Spleen (tissue), 11 donors: ENCODE data around the gene FLT1. TPM values are rescaled to one million over a fixed set of nuclear protein-coding genes. Genes with fewer than 3 reads are reported as not detected.
A peak's percentile ranks its signal among the peaks of the same experiment; 100 is the strongest.

Experiments used
- DNase-seq: peaks from one replicate; pipeline ENCODE4 v3.0.0-alpha.2; 2020
- H3K27ac ChIP-seq, 8 donors: fragments of 200-600 bp; sonication (generic) in 7 of 8; 1 replicate in 4 of 8; 2 replicates in 4 of 8; pipeline versions ENCODE4 v1.5.0 to v1.8.0; 2016 to 2021; ENCODE audit warnings: inconsistent platforms in 4 of 8, mild to moderate bottlenecking in 4 of 8, moderate library complexity in 1 of 8
- H3K27me3 ChIP-seq, 7 donors: fragments of 200-600 bp; sonication (generic) in 6 of 7; replicated peaks in 1 of 7; 1 replicate in 4 of 7; 2 replicates in 3 of 7; pipeline versions ENCODE4 v1.5.0 to v1.8.0; 2016 to 2021; ENCODE audit warnings: inconsistent platforms in 3 of 7, mild to moderate bottlenecking in 1 of 7
- H3K36me3 ChIP-seq, 6 donors: fragments of 200-600 bp; sonication (generic) in 5 of 6; 1 replicate in 4 of 6; 2 replicates in 2 of 6; pipeline versions ENCODE4 v1.5.0 to v1.8.0; 2016 to 2021; ENCODE audit warnings: inconsistent platforms in 2 of 6
- H3K4me1 ChIP-seq, 6 donors: fragments of 200-600 bp; sonication (generic) in 5 of 6; 1 replicate in 3 of 6; 2 replicates in 3 of 6; pipeline versions ENCODE4 v1.5.0 to v1.8.0; 2016 to 2021; ENCODE audit warnings: inconsistent platforms in 3 of 6
- H3K4me3 ChIP-seq, 8 donors: fragments of 200-600 bp; sonication (generic) in 7 of 8; 1 replicate in 4 of 8; 2 replicates in 4 of 8; pipeline versions ENCODE4 v1.5.0 to v1.8.0; 2016 to 2021; ENCODE audit warnings: inconsistent platforms in 4 of 8, mild to moderate bottlenecking in 4 of 8, moderate library complexity in 2 of 8
- H3K9me3 ChIP-seq, 8 donors: fragments of 200-600 bp; sonication (generic) in 7 of 8; 1 replicate in 4 of 8; 2 replicates in 4 of 8; pipeline versions ENCODE4 v1.5.0 to v1.8.0; 2016 to 2021; ENCODE audit warnings: inconsistent platforms in 4 of 8
- POLR2A ChIP-seq, 3 donors: fragments of 450-650 bp; IDR thresholded peaks; one replicate each; pipeline ENCODE4 v1.5.1; 2017; ENCODE audit warnings: antibody characterized with exemption in 3 of 3, mild to moderate bottlenecking in 1 of 3
- POLR2AphosphoS5 ChIP-seq, 3 donors: sonication (generic); formaldehyde crosslinking; IDR thresholded peaks; one replicate each; pipeline ENCODE4 v1.5.1; 2017; ENCODE audit warnings: antibody characterized with exemption in 3 of 3
- WGBS, 5 donors: extraction: QIAGEN DNeasy Blood & Tissue Kit in 3 of 5; methylation state at CpG; one replicate each; pipeline versions ENCODE4 v1.1.5 to v1.1.7; 2013 to 2018; 5-methylcytosine and 5-hydroxymethylcytosine counted together
- intact Hi-C: fragments of 100-400 bp; cut with DNase I; formaldehyde crosslinking; loops from one replicate; pipeline ENCODE4 v1.15.0; 2023; ENCODE audit warnings: low total_unique reads
- polyA plus RNA-seq, 3 donors: library from polyadenylated mRNA; stranded (reverse); fragments of 200-250 nt; gene quantifications; one replicate each; pipeline ENCODE4 v1.2.1, GENCODE V29; 2013
- total RNA-seq, 7 donors: library from RNA; depleted of rRNA in 3 of 7; stranded (reverse); fragments of >200 nt in 3 of 7; fragmentation: NEBNext Ultra II Directional in 4 of 7; extraction: Animal tissue kit (Norgen Biotek cat#: 25700) in 4 of 7; gene quantifications; one replicate each; pipeline versions ENCODE4 v1.1.0 to v1.2.1, GENCODE V29; 2016 to 2021
- TF ChIP-seq, protein P1 (sequence below), 11 experiments: fragments of 200-600 bp in 7 of 11; fragments of 450-650 bp in 4 of 11; sonication (generic) in 4 of 11; IDR thresholded peaks in 8 of 11; conservative IDR thresholded peaks in 3 of 11; 1 replicate in 7 of 11; 2 replicates in 4 of 11; pipeline versions ENCODE4 v1.4.0 to v1.8.0; 2016 to 2021; ENCODE audit warnings: antibody characterized with exemption in 11 of 11, inconsistent platforms in 4 of 11, mild to moderate bottlenecking in 1 of 11
- donor health status: healthy with polysubstance abuse.
- donor health status: DM: no; HTN: no; CAD: no; lungs with moderate emphysema.
- donor health status: DM: no; HTN: no; CAD: no.
- donor health status: Bipolar disorder and iron deficiency.
- donor health status: healthy.
- donor health status: DM: no; HTN: no; CAD: no.
- donor health status: DM: yes; HTN: yes; CAD: no.

FLT1 gene
- total and polyA plus RNA-seq, 10 donors, result 1.2 to 70.6 (median 55.4) TPM

- H3K36me3 ChIP-seq, result no peaks in the 10 kb centered on the region
- H3K4me3 ChIP-seq, result no peak overlapping the region
- whole genome bisulfite sequencing, 5 donors, result 58 to 86% (median 71%) methylated on average over 1 of the region's 1 CpG
- no peaks in the 10 kb centered on the region for H3K9me3 ChIP-seq
- DNase-seq, result no peak
- H3K4me1 ChIP-seq, result peaks cover 0 to 16% (median 0%) of the 10 kb centered on the region in 6 donors
- H3K27me3 ChIP-seq, result no peaks in the 10 kb centered on the region
- H3K27ac ChIP-seq, result no peak overlapping the region
- TF ChIP-seq, protein P1, sequence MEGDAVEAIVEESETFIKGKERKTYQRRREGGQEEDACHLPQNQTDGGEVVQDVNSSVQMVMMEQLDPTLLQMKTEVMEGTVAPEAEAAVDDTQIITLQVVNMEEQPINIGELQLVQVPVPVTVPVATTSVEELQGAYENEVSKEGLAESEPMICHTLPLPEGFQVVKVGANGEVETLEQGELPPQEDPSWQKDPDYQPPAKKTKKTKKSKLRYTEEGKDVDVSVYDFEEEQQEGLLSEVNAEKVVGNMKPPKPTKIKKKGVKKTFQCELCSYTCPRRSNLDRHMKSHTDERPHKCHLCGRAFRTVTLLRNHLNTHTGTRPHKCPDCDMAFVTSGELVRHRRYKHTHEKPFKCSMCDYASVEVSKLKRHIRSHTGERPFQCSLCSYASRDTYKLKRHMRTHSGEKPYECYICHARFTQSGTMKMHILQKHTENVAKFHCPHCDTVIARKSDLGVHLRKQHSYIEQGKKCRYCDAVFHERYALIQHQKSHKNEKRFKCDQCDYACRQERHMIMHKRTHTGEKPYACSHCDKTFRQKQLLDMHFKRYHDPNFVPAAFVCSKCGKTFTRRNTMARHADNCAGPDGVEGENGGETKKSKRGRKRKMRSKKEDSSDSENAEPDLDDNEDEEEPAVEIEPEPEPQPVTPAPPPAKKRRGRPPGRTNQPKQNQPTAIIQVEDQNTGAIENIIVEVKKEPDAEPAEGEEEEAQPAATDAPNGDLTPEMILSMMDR (IDR thresholded peaks at IDR 0.05 in 8 of 11, conservative IDR thresholded peaks at IDR 0.05 in 3 of 11), result no peak
- TF ChIP-seq POLR2AphosphoS5 (IDR thresholded peaks at IDR 0.05) (no peak), POLR2A (IDR thresholded peaks at IDR 0.05) (no peak)
- intact Hi-C loops, result no loop called here
These were observed 20.3 kb downstream of the FLT1 start for GRCh38 chr13:28474491-28475134.

DNA sequence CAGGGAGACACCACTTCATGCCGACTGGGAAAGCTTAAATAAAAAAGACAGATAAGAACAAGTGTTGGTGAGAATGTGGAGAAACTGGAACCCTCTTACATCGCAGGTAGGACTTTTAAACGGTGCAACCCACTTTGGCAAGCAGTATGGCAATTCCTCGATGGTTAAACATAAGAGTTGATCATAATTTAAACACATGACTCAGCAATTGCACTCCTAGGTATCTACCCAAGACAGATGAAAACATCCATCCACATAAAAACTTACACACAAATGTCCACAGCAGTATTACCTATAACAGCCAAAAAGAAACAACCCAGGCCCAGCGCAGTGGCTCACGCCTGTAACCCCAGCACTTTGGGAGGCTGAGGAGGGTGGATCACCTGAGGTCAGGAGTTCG is 21.9 kb downstream of the FLT1 start:
- no peaks in the 10 kb centered on the region for H3K27me3 ChIP-seq
- no peak overlapping the region for H3K4me3 ChIP-seq
- DNase-seq, result no peak
- peaks cover 0 to 24% (median 0%) of the 10 kb centered on the region in 6 donors for H3K4me1 ChIP-seq
- H3K36me3 ChIP-seq, result no peaks in the 10 kb centered on the region
- H3K9me3 ChIP-seq, result no peaks in the 10 kb centered on the region
- intact Hi-C loops, result no loop called here
- 88 to 94% (median 92%) methylated on average over 7 of the region's 7 CpGs for WGBS, 5 donors
- TF ChIP-seq, protein P1 (IDR thresholded peaks at IDR 0.05 in 8 of 11, conservative IDR thresholded peaks at IDR 0.05 in 3 of 11), result no peak
- TF ChIP-seq POLR2A (IDR thresholded peaks at IDR 0.05), result no peak
- TF ChIP-seq POLR2AphosphoS5 (IDR thresholded peaks at IDR 0.05), result no peak
- H3K27ac ChIP-seq, result no peak overlapping the region

GRCh38 chr13:28471421-28471820 is 23.5 kb downstream of the FLT1 start:
- Histone ChIP-seq H3K27ac (peak overlapping the region in 2 of 8 donors; percentile 19 to 26), H3K36me3 (no peaks in the 10 kb centered on the region), H3K9me3 (no peaks in the 10 kb centered on the region), H3K4me1 (peaks cover 0 to 37% (median 6%) of the 10 kb centered on the region in 6 donors), H3K4me3 (no peak overlapping the region), H3K27me3 (no peaks in the 10 kb centered on the region)
- no peak for DNase-seq
- WGBS, 5 donors, result 30 to 73% (median 48%) methylated on average over 2 of the region's 2 CpGs
- TF ChIP-seq POLR2A (IDR thresholded peaks at IDR 0.05), result no peak
- TF ChIP-seq, protein P1 (IDR thresholded peaks at IDR 0.05 in 8 of 11, conservative IDR thresholded peaks at IDR 0.05 in 3 of 11), result no peak
- TF ChIP-seq POLR2AphosphoS5 (IDR thresholded peaks at IDR 0.05), result no peak
- intact Hi-C loops, result no loop called here

DNA sequence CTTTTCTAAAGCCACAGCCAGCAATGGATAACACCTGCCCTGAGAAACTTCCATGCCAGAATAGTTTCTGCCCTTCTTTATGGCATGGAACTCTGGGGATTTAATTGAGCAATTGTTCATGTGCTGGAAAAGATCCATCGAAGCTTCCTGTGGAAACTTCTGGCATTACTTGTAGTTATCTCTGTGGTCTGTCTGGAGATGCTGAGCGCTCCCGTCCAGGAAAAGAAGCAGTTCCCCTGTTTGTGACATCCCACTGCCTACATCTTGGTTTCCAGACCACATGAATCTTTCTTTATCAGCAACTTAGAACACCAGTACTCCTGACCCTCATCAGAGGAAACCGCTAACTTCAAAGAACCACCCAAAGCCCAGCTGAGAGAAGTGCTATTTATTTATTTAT is 24.6 kb downstream of the FLT1 start:
- Histone ChIP-seq H3K27me3 (no peaks in the 10 kb centered on the region), H3K36me3 (no peaks in the 10 kb centered on the region), H3K9me3 (no peaks in the 10 kb centered on the region), H3K4me1 (peaks cover 0 to 33% (median 6%) of the 10 kb centered on the region in 6 donors), H3K4me3 (no peak overlapping the region), H3K27ac (no peak overlapping the region)
- no peak for DNase-seq
- intact Hi-C loops, result no loop called here
- WGBS, 5 donors, result 44 to 70% (median 50%) methylated on average over 4 of the region's 4 CpGs
- TF ChIP-seq POLR2A (IDR thresholded peaks at IDR 0.05) (no peak), POLR2AphosphoS5 (IDR thresholded peaks at IDR 0.05) (no peak)
- TF ChIP-seq, protein P1 (IDR thresholded peaks at IDR 0.05 in 8 of 11, conservative IDR thresholded peaks at IDR 0.05 in 3 of 11), result no peak
